Skeletal muscle satellite cell (primary cell): ENCODE results near the gene COPS7B. TPM values are rescaled to one million over a fixed set of nuclear protein-coding genes. Genes with fewer than 3 reads are reported as not detected.
"Not testable (repeated sequence)": the region's sequence is repeated elsewhere in the genome, so short reads cannot be mapped to it uniquely, and the experiment has no call there.

Experiments
- H3K27me3 ChIP-seq: 2 replicates; pipeline ENCODE4 v1.7.0; 2013; ENCODE audit warnings: low read length; ENCODE audit not compliant: control insufficient read depth, insufficient read depth
- H3K36me3 ChIP-seq: 2 replicates; pipeline ENCODE4 v1.7.0; 2013; ENCODE audit warnings: mild to moderate bottlenecking, control low read depth, low read length; ENCODE audit not compliant: insufficient read depth
- H3K4me1 ChIP-seq: 2 replicates; pipeline ENCODE4 v1.7.0; 2013; ENCODE audit warnings: low read length; ENCODE audit not compliant: control insufficient read depth, insufficient read depth
- H3K4me2 ChIP-seq: 2 replicates; pipeline ENCODE4 v1.7.0; 2013; ENCODE audit warnings: mild to moderate bottlenecking, low read length
- H3K4me3 ChIP-seq: 2 replicates; pipeline ENCODE4 v1.7.0; 2013; ENCODE audit warnings: low read length
- H3K9ac ChIP-seq: 2 replicates; pipeline ENCODE4 v1.7.0; 2013; ENCODE audit warnings: mild to moderate bottlenecking, low read depth, low read length, moderate library complexity
- H3K9me3 ChIP-seq: replicated peaks from 2 replicates; pipeline ENCODE4 v1.7.0; 2013; ENCODE audit warnings: mild to moderate bottlenecking, control low read depth, low read length
- total RNA-seq: library from RNA; depleted of rRNA; stranded (reverse); fragments of >200 nt; gene quantifications from 2 replicates; pipeline ENCODE4 v1.2.3, GENCODE V29; 2012; rRNA removed

COPS7B gene
- total RNA-seq = 11.1 and 15.2 TPM in 2 replicates

DNA sequence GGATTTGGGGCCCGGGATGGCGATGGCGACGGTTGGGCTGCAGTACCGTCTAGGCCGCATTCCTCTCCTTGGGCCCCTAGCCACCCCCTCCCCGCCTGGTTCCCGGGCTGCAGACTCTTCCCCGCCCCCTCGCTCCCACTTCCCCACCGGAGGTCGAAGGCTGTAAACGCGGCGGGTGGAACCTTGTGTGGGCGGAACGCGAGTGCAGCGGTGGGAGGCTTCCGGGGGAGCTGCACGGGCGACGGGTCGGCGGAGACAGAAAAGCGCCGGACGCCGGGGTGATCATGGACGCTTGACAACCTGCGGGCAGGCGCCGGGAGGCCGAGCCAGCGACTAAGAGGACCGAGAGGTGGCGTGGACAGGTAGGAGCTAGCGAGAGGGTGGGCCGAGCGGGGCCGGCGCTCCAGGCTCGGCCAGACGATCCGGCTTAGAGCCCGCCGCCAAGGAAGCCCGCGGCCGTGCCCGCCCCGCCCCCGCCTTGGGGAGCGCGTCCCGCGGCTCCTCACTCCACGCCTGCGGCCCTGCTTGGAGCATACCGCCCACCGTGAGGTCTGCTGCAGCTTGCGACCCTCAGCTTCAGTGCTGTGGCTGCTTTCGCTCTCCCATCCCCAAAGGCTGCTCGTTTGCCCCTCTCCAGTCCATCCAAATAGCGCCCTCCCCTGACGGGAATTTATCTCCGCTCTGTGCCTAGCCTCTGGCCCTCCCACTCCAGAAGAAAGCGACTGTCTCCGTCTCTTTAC lies at the start of gene COPS7B:
Gene COPS7B, plus strand, starts transcription at position 269 of the 740 bp plus-strand sequence. CDS start 2,126 bp downstream, outside the sequence.
- Histone ChIP-seq H3K9ac (peak within 1 kb of the TSS; percentile 86), H3K4me1 (peaks cover 25% of the 10 kb centered on the region), H3K4me2 (peak within 1 kb of the TSS; percentile 99), H3K36me3 (peaks cover 13% of the 10 kb centered on the region), H3K4me3 (peak within 1 kb of the TSS; percentile 96), H3K27me3 (no peaks in the 10 kb centered on the region), H3K9me3 (no peaks in the 10 kb centered on the region)

DNA sequence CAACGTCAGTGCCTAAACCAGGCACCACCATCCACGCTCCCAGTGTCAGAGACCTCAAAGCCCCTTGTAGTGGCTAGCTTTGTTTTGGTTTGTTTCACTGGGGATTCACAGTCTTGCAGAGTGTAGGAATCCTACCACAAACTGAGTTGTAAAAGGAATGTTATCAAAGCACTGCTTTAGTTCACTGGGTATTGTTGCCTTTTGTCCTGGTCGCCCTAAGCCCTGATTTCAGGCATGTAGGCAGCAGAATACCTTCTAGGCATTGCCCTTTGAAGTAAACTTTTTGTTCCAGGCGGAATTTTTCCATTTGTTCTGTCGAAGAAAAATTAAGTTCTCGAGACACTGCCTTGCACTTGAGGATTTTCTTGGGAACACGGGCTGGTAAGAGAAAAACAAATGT lies 48.5 kb upstream of the COPS7B start:
- peaks cover 6% of the 10 kb centered on the region for H3K36me3 ChIP-seq
- no peak overlapping the region for H3K9ac ChIP-seq
- no peak overlapping the region for H3K4me3 ChIP-seq
- H3K4me2 ChIP-seq = no peak overlapping the region
- no peaks in the 10 kb centered on the region for H3K27me3 ChIP-seq
- no peaks in the 10 kb centered on the region for H3K9me3 ChIP-seq
- H3K4me1 ChIP-seq = no peaks in the 10 kb centered on the region

DNA sequence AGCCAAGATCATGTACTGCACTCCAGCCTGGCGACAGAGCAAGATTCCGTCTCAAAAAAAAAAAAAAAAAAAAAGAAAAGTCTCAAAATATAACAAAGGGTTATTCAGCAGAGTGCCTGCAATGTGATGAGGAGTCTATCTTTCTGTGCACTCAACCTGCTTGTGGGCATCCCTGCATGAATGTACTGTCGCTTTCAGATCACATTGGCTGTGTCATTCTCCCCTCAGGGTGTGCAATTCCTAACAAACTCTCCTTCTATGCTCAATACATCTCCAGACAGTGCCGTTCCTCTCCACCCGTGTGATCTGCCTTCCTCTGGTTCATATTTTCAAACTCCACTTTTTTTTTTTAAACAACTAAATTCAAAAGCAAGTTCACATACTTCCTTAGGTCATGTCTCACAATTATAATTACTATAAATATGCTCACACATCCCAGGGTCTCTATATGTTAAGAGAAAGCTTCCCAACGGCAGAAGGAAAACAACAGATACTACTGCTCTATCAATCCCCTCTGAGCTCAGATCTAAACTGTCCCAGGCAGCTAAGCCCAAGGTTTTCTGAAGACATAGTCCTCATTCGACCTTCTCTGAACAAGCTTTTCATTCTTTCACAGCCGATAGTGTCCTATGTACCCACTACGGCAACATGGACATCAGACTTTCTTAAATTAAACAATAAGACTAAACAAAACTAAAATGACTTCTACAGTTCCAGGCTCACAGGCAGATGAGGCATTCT lies 42.7 kb upstream of the COPS7B start:
- no peak overlapping the region for H3K4me3 ChIP-seq
- no peak overlapping the region for H3K9ac ChIP-seq
- no peaks in the 10 kb centered on the region for H3K9me3 ChIP-seq
- H3K36me3 ChIP-seq = no peaks in the 10 kb centered on the region
- H3K4me2 ChIP-seq = no peak overlapping the region
- H3K27me3 ChIP-seq = no peaks in the 10 kb centered on the region
- H3K4me1 ChIP-seq = no peaks in the 10 kb centered on the region

DNA sequence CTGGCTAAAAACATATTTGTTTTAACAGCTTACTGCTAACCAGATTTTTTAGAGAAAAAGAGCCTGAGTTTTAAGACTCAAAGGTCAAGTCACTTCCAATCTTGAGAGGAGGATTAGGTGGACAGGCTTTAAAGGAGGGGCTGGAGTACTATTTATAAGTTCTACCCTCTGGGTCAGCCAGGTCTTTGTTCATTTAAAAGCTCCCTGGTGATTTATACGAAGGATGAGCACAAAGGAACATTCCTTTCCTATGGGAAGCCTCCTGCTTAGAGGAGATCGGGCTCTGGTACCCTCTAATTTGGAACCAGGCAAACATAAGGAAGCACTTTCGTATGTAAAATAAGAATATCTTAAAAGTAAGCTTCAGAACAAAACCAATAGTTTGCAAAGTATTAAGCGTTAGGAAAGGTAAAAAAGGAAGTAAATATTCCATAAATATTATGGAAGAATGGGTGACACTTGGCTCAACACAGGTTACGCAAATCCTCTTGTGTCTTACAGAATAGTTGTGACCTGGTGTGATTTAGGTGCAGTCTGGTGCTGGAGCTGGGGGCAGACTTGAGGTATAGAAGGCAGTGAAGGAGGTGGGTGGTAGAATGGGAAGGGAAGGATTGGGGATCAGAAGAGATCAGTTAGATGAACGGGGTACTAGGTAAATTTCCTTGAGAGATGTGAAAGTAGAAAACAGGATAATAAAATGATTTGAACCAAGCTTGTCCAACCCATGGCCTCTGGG lies 40.8 kb upstream of the COPS7B start:
- no peak overlapping the region for H3K9ac ChIP-seq
- no peak overlapping the region for H3K4me3 ChIP-seq
- H3K27me3 ChIP-seq = no peaks in the 10 kb centered on the region
- no peaks in the 10 kb centered on the region for H3K4me1 ChIP-seq
- H3K4me2 ChIP-seq = no peak overlapping the region
- H3K36me3 ChIP-seq = no peaks in the 10 kb centered on the region
- H3K9me3 ChIP-seq = no peaks in the 10 kb centered on the region

DNA sequence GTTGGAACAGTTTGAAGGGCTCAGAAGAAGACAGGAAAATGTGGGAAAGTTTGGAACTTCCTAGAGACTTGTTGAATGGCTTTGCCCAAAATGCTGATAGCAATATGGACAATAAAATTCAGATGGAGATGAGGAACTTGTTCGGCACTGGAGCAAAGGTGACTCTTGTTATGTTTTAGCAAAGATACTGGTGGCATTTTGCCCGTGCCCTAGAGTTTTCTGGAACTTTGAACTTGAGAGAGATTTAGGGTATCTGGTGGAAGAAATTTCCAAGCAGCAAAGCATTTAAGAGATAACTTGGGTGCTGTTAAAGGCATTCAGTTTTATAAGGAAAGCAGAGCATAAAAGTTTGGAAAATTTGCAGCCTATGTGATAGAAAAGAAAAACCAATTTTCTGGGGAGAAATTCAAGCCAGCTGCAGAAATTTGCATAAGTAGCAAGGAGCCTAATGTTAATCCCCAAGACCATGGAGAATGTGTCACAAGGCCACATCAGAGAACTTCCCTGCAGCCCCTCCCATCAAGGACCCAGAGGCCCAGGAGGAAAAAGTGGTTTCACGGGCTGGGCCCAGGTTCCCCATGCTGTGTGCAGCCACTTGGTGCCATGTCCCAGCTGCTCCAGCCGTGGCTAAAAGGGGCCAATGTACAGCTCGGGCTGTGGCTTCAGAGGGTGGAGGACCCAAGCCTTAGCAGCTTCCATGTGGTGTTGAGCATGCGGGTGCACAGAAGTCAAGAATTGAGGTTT lies 37.9 kb upstream of the COPS7B start:
- not testable (repeated sequence) for H3K9me3 ChIP-seq, H3K36me3 ChIP-seq, H3K4me3 ChIP-seq, H3K27me3 ChIP-seq, H3K4me2 ChIP-seq, H3K4me1 ChIP-seq, H3K9ac ChIP-seq

DNA sequence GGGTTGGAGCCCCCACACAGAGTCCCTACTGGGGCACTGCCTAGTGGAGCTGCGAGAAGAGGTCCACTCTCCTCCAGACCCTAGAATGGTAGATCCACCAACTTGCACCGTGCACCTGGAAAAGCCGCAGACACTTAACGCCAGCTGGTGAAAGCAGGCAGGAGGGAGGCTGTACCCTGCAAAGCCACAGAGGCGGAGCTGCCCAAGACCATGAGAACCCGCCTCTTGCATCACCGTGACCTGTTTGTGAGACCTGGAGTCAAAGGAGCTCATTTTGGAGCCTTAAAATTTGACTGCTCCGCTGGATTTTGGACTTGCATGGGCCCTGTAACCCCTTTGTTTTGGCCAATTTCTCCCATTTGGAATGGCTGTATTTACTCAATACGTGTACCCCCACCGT lies 37.2 kb upstream of the COPS7B start:
- not testable (repeated sequence) for H3K27me3 ChIP-seq, H3K36me3 ChIP-seq, H3K4me3 ChIP-seq, H3K4me1 ChIP-seq, H3K9ac ChIP-seq, H3K4me2 ChIP-seq, H3K9me3 ChIP-seq

DNA sequence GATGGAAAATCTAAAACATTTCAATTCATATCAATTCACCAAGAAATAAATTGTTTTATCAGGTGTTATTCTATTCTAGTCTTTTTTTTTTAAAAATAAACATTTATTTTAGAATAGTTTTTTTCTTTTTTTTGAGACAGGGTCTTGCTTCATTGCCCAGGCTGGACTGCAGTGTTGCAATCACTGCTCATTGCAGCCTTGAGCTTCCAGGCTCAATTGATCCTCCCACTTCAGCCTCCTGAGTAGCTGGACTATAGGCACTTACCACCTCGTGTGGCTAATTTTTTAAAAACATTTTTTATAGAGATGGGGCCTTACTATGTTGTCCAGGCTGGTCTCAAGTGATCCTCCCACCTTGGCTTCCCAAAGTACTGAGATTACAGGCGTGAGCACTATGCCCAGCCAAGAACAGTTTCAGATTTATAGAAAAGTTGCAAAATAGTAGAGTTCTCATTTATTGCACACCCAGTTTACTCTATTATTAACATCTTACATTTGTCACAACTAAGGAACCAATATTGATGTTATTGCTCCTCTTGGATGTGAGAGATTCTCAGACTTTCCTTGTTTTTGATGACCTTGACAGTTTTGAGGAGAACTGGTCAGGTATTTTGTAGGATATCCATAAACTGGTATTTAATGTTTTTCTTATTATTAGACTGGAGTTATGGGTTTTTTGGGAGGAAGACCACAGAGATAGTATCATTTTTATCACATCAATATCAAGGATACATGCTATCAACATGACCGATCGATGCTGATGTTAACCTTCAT lies 35.0 kb upstream of the COPS7B start:
- Histone ChIP-seq H3K9ac (no peak overlapping the region), H3K27me3 (no peaks in the 10 kb centered on the region), H3K4me1 (no peaks in the 10 kb centered on the region), H3K4me2 (no peak overlapping the region), H3K4me3 (no peak overlapping the region), H3K36me3 (no peaks in the 10 kb centered on the region), H3K9me3 (no peaks in the 10 kb centered on the region)

DNA sequence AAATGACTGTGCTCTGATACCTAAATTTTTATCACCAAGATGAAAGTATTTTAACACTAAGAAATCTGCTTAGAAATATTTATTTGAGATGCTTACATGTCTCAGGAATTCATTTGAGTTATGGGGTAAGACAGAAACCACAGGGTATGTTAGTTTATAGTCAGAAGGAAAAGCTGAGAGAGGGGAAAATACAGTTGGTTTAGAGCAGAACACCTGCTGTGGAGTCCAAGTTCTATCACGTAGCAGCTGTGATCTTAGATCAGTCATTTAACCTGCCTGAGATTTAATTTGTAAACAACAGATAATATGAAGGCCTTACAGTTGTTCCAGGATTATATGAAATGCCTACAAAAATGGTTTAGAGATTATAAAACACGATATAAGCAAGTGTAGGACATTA lies 34.2 kb upstream of the COPS7B start:
- no peak overlapping the region for H3K4me3 ChIP-seq
- H3K27me3 ChIP-seq = no peaks in the 10 kb centered on the region
- no peaks in the 10 kb centered on the region for H3K9me3 ChIP-seq
- H3K4me1 ChIP-seq = no peaks in the 10 kb centered on the region
- no peaks in the 10 kb centered on the region for H3K36me3 ChIP-seq
- no peak overlapping the region for H3K9ac ChIP-seq
- H3K4me2 ChIP-seq = no peak overlapping the region

DNA sequence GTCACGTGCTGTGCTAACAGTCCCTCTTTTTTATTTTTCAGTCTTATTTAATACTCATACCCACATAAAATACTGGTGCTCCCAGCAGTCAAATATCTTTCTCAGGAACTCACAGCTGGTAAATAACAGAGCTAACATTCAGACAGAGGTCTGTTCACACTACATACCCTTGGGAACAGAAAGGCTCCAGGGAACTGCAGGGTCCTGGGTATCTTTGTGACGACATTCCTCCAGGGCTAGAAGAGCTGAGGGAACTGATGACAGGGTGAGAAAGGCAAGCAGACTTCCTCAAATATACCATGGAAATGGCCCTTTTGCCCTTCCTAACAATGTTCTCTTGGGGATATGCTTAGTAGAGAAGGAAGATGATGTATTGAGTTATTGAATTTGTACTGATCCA lies 24.5 kb upstream of the COPS7B start:
- Histone ChIP-seq H3K36me3 (no peaks in the 10 kb centered on the region), H3K4me3 (no peak overlapping the region), H3K4me2 (no peak overlapping the region), H3K9ac (no peak overlapping the region), H3K27me3 (no peaks in the 10 kb centered on the region), H3K4me1 (no peaks in the 10 kb centered on the region), H3K9me3 (no peaks in the 10 kb centered on the region)

DNA sequence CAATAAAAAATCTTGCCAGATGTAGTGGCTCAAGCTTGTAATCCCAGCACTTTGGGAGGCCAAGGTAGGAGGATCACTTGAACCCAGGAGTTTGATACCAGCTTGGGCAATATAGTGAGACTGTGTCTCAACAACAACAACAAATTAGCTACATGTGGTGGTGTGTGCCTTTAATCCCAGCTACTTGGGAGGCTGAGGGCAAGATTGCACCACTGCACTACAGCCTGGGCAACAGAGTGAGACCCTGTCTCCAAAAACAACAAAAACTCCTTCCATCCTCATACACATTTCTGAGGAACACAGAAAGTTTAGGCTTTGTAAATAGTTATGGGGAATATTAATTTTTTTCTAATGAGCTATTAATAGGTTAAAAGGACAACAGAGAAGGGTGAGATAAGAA lies 22.1 kb upstream of the COPS7B start:
- Histone ChIP-seq H3K9me3 (no peaks in the 10 kb centered on the region), H3K4me3 (no peak overlapping the region), H3K27me3 (no peaks in the 10 kb centered on the region), H3K4me1 (no peaks in the 10 kb centered on the region), H3K4me2 (no peak overlapping the region), H3K9ac (no peak overlapping the region), H3K36me3 (no peaks in the 10 kb centered on the region)
